IMR-90 (cell line): Measurements from ENCODE around the gene DISC1. TPM values are rescaled to one million over a fixed set of nuclear protein-coding genes. Genes with fewer than 3 reads are reported as not detected.

Source experiments
- ATAC-seq: fragments of 200-7000 bp; cut with Tn5 transposase; 2 replicates; pipeline ENCODE4 v1.9.1; 2020; ENCODE audit warnings: low read depth, mild to moderate bottlenecking, moderate library complexity
- BruUV-seq: library from RNA; stranded (reverse); fragments of 400-500 nt; replicated peaks from 2 replicates; lab custom pipeline; 2021; lab: Mats Ljungman, UMichigan
- CTCF ChIA-PET: fragments of 300-600 bp; formaldehyde crosslinking; extraction: SDS; loops from one replicate; lab custom pipeline; 2021; ENCODE audit warnings: antibody characterized with exemption; lab: Yijun Ruan, JAX
- POLR2A ChIA-PET: fragments of 300-600 bp; sonication (Branson Sonifier 250); formaldehyde crosslinking; loops from one replicate; lab custom pipeline; 2022; ENCODE audit warnings: antibody characterized with exemption; ENCODE audit not compliant: unreplicated experiment; lab: Charles Lee
- DNase-seq: peaks from one replicate; pipeline ENCODE4 v3.0.0; 2013
- H2AFZ ChIP-seq: replicated peaks from 2 replicates; pipeline ENCODE3; 2013; ENCODE audit warnings: low read length, mild to moderate bottlenecking; ENCODE audit not compliant: poor library complexity
- H2AK5ac ChIP-seq: 2 replicates; pipeline ENCODE4 v1.6.1; 2013; ENCODE audit warnings: low read depth, low read length, inconsistent platforms
- H2AK9ac ChIP-seq: replicated peaks from 2 replicates; pipeline ENCODE3; 2013; ENCODE audit warnings: mild to moderate bottlenecking, low read depth, low read length, moderate library complexity; ENCODE audit not compliant: poor library complexity
- H2BK120ac ChIP-seq: 2 replicates; pipeline ENCODE4 v1.6.1; 2013; ENCODE audit warnings: low read depth, low read length, inconsistent platforms
- H2BK15ac ChIP-seq: 3 replicates; pipeline ENCODE4 v1.6.1; 2013; ENCODE audit warnings: low read depth, low read length, inconsistent platforms
- H2BK20ac ChIP-seq: 2 replicates; pipeline ENCODE4 v1.6.1; 2013; ENCODE audit warnings: low read depth, mild to moderate bottlenecking, inconsistent platforms, low read length, moderate library complexity
- H2BK5ac ChIP-seq: 2 replicates; pipeline ENCODE4 v1.6.1; 2013; ENCODE audit warnings: mild to moderate bottlenecking, low read depth, low read length, inconsistent platforms; ENCODE audit not compliant: poor library complexity, severe bottlenecking
- H3K14ac ChIP-seq: replicated peaks from 2 replicates; pipeline ENCODE4 v1.6.1; 2013; ENCODE audit warnings: low read depth, low read length, inconsistent platforms
- H3K18ac ChIP-seq: 2 replicates; pipeline ENCODE4 v1.6.1; 2013; ENCODE audit warnings: low read depth, low read length, control low read depth
- H3K23ac ChIP-seq: 2 replicates; pipeline ENCODE4 v1.6.1; 2013; ENCODE audit warnings: low read depth, low read length, inconsistent platforms
- H3K27ac ChIP-seq: 2 replicates; pipeline ENCODE4 v1.5.1; 2013; ENCODE audit warnings: mild to moderate bottlenecking, control low read depth, low read length; ENCODE audit not compliant: insufficient read depth
- H3K27me3 ChIP-seq: 2 replicates; pipeline ENCODE4 v1.6.1; 2013; ENCODE audit warnings: low read length; ENCODE audit not compliant: control insufficient read depth, insufficient read depth
- H3K36me3 ChIP-seq: 2 replicates; pipeline ENCODE4 v1.6.1; 2013; ENCODE audit warnings: low read length, mixed read lengths; ENCODE audit not compliant: control insufficient read depth, insufficient read depth
- H3K4ac ChIP-seq: 2 replicates; pipeline ENCODE4 v1.6.1; 2013; ENCODE audit warnings: low read depth, low read length, inconsistent platforms
- H3K4me1 ChIP-seq: 2 replicates; pipeline ENCODE4 v1.6.1; 2013; ENCODE audit warnings: low read length, mixed read lengths; ENCODE audit not compliant: control insufficient read depth, insufficient read depth
- H3K4me2 ChIP-seq: 2 replicates; pipeline ENCODE4 v1.6.1; 2013; ENCODE audit warnings: low read depth, mild to moderate bottlenecking, control low read depth, low read length, moderate library complexity
- H3K4me3 ChIP-seq: 2 replicates; pipeline ENCODE4 v1.5.1; 2013; ENCODE audit warnings: low read depth, mild to moderate bottlenecking, control low read depth, low read length, moderate library complexity; ENCODE audit not compliant: insufficient read depth
- H3K56ac ChIP-seq: 2 replicates; pipeline ENCODE4 v1.6.1; 2013; ENCODE audit warnings: low read length, inconsistent platforms; ENCODE audit not compliant: insufficient read depth; ENCODE audit errors: extremely low read depth
- H3K79me1 ChIP-seq, 2 experiments: 2 replicates each; pipeline ENCODE4 v1.6.1; 2013; ENCODE audit warnings: low read length in 2 of 2, inconsistent platforms in 1 of 2, low read depth in 1 of 2
- H3K9ac ChIP-seq: 2 replicates; pipeline ENCODE4 v1.6.1; 2013; ENCODE audit warnings: low read depth, low read length, control low read depth
- H3K9me1 ChIP-seq: 2 replicates; pipeline ENCODE4 v1.6.1; 2013; ENCODE audit warnings: low read length, inconsistent platforms; ENCODE audit not compliant: insufficient read depth
- H3K9me3 ChIP-seq: 2 replicates; pipeline ENCODE4 v1.6.1; 2013; ENCODE audit warnings: low read length; ENCODE audit not compliant: control insufficient read depth, insufficient read depth
- H4K20me1 ChIP-seq: 2 replicates; pipeline ENCODE4 v1.6.1; 2013; ENCODE audit warnings: low read length, inconsistent platforms; ENCODE audit not compliant: insufficient read depth
- H4K5ac ChIP-seq: 2 replicates; pipeline ENCODE4 v1.6.1; 2013; ENCODE audit warnings: mild to moderate bottlenecking, low read depth, low read length, control low read depth
- H4K8ac ChIP-seq, 2 experiments: 2 replicates each; pipeline ENCODE4 v1.6.1; 2013; ENCODE audit warnings: low read depth in 2 of 2, low read length in 2 of 2, control low read depth in 1 of 2, inconsistent platforms in 1 of 2
- H4K91ac ChIP-seq: 2 replicates; pipeline ENCODE4 v1.6.1; 2013; ENCODE audit warnings: low read depth, low read length, inconsistent platforms; ENCODE audit not compliant: insufficient read depth
- BHLHE40 ChIP-seq: fragments of 150-350 bp; IDR thresholded peaks from 2 replicates; pipeline ENCODE4 v1.6.1; 2016; ENCODE audit warnings: mild to moderate bottlenecking, low read depth, low read length
- MXI1 ChIP-seq: IDR thresholded peaks from 2 replicates; pipeline ENCODE4 v1.6.1; 2012; ENCODE audit warnings: low read depth, mild to moderate bottlenecking, low read length, moderate library complexity, borderline replicate concordance
- POLR2A ChIP-seq: IDR thresholded peaks from 2 replicates; pipeline ENCODE4 v1.6.1; 2012; ENCODE audit warnings: mild to moderate bottlenecking, low read depth, low read length
- RCOR1 ChIP-seq: IDR thresholded peaks from 2 replicates; pipeline ENCODE4 v1.6.1; 2012; ENCODE audit warnings: mild to moderate bottlenecking, low read length, improper control_type of control experiment; ENCODE audit not compliant: insufficient replicate concordance
- SMC3 ChIP-seq: fragments of 150-350 bp; IDR thresholded peaks from 2 replicates; pipeline ENCODE4 v1.6.1; 2016; ENCODE audit warnings: low read depth, mild to moderate bottlenecking, antibody characterized with exemption, low read length, moderate library complexity
- WGBS, 2 experiments: methylation state at CpG; one replicate each; pipeline versions ENCODE4 v1.1.5 to v1.1.7; 2013; ENCODE audit warnings: missing lambda C conversion rate in 2 of 2; ENCODE audit not compliant: insufficient read length in 1 of 2; ENCODE audit errors: extremely low coverage in 2 of 2; 5-methylcytosine and 5-hydroxymethylcytosine counted together
- dilution Hi-C: fragments of 300-500 bp; cut with HindIII; formaldehyde crosslinking; loops from one replicate; pipeline ENCODE4 v1.14.3; 2018; ENCODE audit warnings: low sequenced_read_pairs; ENCODE audit not compliant: unreplicated experiment
- in situ Hi-C: fragments of 300-500 bp; cut with MboI; formaldehyde crosslinking; loops from 3 replicates; pipeline ENCODE4 v1.14.3; 2019; ENCODE audit warnings: low sequenced_read_pairs, inconsistent platforms, mixed read lengths
- intact Hi-C: fragments of 100-400 bp; cut with micrococcal nuclease; formaldehyde crosslinking; loops from 2 replicates; pipeline ENCODE4 v1.10.0; 2022
- polyA plus RNA-seq, 3 experiments: library from polyadenylated mRNA; depleted of rRNA; stranded (reverse); fragments of >200 nt; gene quantifications; 2 replicates each; pipeline ENCODE4 v1.2.3, GENCODE V29; 2012; ENCODE audit warnings: low replicate concordance in 1 of 3
- total RNA-seq: library from RNA; depleted of rRNA; stranded (reverse); fragments of >200 nt; gene quantifications from 2 replicates; pipeline ENCODE4 v1.2.3, GENCODE V29; 2012

DISC1 gene
- total and polyA plus RNA-seq, 2 of the 4 experiments (the other 2 are of a cell fraction), result 2.2 to 7.0 TPM

GRCh38 chr1:231919239-231919885 lies 292.8 kb downstream of the DISC1 start:
- Histone ChIP-seq H3K56ac (no peak overlapping the region), H2AFZ (no peak overlapping the region), H3K14ac (no peak overlapping the region), H2AK9ac (no peak overlapping the region), H3K36me3 (no peaks in the 10 kb centered on the region), H3K4ac (no peak overlapping the region), H3K23ac (no peak overlapping the region), H3K27ac (no peak overlapping the region), H3K79me1 (no peaks in the 10 kb centered on the region; a peak in 1 of 4 replicates), H3K4me1 (peaks cover 10% of the 10 kb centered on the region), H2BK15ac (no peak overlapping the region), H3K4me3 (no peak overlapping the region), H4K91ac (no peak overlapping the region), H4K5ac (no peak overlapping the region), H4K8ac (no peak overlapping the region), H3K9me1 (peaks cover 7% of the 10 kb centered on the region), H4K20me1 (no peaks in the 10 kb centered on the region), H2BK5ac (no peak overlapping the region), H3K9ac (no peak overlapping the region), H3K27me3 (no peaks in the 10 kb centered on the region), H3K4me2 (no peak overlapping the region), H2BK120ac (no peak overlapping the region), H3K9me3 (no peaks in the 10 kb centered on the region), H2AK5ac (no peak overlapping the region), H2BK20ac (0 out of 2 replicates have a peak overlapping the region, but pooled peaks have one; percentile 1), H3K18ac (no peak overlapping the region)
- TF ChIP-seq SMC3 (no peak), POLR2A (no peak), BHLHE40 (no peak), RCOR1 (no peak), MXI1 (no peak)
- ATAC-seq, result no peak
- in situ Hi-C loops (no loop called here), intact Hi-C loops (no loop called here), dilution Hi-C loops (no loop called here)
- ChIA-PET CTCF (interaction anchor here (0.9 kb wide), 1 partner anchor 10 kb away, joined by 3 read pairs; no protein-coding TSS in a partner anchor), POLR2A (no interaction called here)
- no CpG with 5 or more reads among the region's 4 CpGs for WGBS, 2 experiments
- BruUV-seq, result no TSS peak
- DNase-seq, result no peak
